Activated CD4-positive, CD25-positive, alpha-beta regulatory T cell treated with anti-CD3 and anti-CD28 coated beads, Interleukin-2, amount 50 U/mL, for 24 hours (primary cell): ENCODE measurements around the gene DPH3.
A peak's percentile ranks its signal among the peaks of the same experiment; 100 is the strongest.
"Not testable (repeated sequence)": the region's sequence is repeated elsewhere in the genome, so short reads cannot be mapped to it uniquely, and the experiment has no call there.

Source experiments
- ATAC-seq, 2 donors: fragments of 150-1000 bp; cut with Tn5 transposase; one replicate each; pipeline ENCODE4 v1.10.0; 2021; ENCODE audit warnings: mild to moderate bottlenecking in 1 of 2, moderate library complexity in 1 of 2

Gene DPH3

DNA sequence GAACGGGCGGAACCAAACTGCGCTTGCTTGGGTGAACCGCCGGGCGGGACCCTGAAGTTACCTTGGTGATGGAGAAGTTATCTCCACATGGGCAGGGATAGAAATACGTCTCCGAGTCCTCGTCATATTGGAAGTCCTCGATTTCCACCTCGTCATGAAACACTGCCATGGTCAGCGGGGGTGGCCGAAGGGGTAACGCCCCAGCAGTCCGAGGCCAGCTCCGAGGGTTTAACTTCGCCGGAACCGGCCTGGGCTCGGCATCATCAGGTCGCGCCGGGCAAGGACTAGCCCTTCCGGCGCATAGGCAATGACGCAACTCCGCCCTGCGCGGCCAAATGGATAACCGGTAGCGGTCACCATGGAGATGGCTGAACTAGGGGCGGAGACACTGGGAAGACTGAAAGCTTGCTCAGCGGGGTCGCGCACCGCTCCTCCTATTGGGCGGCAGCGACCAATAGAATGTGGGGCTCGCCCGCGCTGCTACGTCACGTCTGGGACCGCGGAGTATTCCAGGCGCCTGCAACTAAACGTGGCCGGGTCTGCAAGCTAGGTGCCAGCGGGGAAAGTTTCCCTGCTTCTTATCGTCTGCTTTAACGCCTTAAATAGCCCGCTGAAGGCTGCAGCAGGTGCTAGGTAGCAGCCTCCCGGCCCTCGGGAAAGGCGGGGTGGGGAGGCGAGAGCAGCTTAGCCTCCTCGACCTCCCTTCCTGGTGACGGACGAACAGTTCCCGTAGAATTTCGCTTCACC is at the start of gene DPH3, which contains the start of gene OXNAD1:
Gene DPH3, minus strand, starts transcription at position 236 of the 747 bp plus-strand sequence. Its CDS starts 67 bp downstream, at position 169.
Gene OXNAD1, plus strand, starts transcription at position 505 of the 747 bp plus-strand sequence. CDS start 5,741 bp downstream, outside the sequence.
- ATAC-seq = peak; percentile 97

DNA sequence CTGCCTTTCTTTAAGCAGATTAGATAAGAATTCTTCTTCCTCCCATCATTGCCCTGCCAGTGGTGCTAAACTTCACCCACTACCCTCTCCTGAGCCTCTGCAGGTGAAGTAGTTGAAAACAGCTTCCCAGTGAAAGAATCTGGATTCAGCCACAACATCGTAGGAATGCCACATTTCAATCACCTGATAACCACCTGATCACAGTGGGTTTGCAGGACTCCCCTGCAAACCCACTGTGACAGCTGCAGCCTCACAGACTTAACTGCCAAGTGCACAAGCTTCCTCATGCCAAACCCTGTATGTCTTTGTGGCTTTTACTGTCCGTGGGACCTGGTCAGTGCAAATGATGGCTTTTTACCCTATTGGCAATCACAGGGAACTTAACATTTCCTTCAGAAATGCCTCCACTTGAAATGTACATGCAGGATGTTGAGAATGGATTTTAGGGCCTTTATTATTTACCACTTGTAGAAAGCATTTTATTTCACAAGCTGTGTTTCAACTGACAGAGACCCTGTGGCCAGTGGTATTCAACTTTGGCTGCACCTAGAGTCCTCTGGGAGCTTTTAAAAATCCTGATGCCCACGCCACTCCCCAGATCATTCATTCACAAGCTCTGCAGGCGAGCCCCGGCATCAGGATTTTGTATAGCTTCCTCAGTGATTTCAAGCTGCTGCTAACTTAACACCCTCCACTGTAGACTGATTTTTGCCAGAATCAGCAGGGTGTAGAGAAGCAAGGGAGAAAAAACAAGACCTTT is 49.3 kb upstream of the DPH3 start:
- ATAC-seq = no peak

DNA sequence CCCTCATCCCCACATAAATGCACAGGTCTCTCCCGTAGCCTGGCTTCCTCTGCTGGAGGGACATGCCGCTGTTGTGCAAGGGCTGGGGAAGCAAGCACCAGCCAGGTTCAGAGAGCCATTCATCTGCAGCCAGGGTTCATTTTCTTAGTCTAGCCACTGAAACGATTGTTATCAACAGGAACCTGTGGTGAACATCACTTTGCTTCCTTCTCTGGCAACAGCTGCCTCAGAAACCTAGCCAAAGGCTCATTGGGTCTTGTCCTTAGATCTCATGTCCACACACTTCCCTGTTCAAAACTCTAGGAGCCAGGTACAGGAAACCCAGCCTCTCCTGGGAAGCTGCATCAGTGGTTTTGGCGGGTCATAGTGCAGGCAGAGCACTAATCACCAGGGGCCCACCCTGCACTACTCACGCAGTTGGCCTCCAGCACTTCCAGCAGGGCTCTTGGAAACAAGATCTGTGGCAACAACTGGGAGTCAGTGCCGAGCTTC is 47.3 kb upstream of the DPH3 start:
- peak; percentile 28 to 30 for ATAC-seq

DNA sequence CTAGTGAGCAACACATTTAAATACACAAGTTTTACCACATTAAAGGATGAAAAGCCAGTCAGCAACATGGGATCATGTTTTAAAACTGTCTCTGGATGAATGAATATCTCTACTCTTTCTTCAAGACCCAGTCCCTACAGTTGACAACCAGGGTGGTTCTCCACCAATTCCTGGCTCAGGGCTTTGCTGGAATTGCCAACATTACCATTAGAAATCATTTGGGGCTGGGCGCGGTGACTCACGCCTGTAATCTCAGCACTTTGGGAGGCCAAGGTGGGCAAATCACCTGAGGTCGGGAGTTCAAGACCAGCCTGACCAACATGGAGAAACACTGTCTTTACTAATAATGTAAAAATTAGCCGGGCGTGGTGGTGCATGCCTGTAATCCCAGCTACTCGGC is 45.7 kb upstream of the DPH3 start:
- ATAC-seq = not testable (repeated sequence)

DNA sequence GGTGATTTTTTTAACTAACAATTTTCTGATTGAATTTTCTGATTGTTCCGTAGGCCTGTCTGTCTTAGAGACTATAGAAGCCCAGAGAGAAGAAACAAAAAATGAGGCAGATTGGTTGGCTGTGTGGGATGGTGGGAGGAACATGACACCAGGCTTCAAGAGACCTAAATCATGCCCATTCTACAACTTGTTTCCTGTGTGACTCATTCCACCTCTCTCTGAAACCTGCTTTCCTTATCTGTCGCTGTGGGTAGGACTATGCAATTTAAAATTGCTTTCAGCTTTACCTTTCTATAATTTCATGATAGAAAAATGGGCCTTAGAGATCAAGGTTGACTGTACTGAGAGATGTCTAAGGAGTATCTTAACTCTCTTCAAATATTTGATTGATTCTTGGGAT is 44.8 kb upstream of the DPH3 start:
- ATAC-seq = peak; percentile 90 to 92

DNA sequence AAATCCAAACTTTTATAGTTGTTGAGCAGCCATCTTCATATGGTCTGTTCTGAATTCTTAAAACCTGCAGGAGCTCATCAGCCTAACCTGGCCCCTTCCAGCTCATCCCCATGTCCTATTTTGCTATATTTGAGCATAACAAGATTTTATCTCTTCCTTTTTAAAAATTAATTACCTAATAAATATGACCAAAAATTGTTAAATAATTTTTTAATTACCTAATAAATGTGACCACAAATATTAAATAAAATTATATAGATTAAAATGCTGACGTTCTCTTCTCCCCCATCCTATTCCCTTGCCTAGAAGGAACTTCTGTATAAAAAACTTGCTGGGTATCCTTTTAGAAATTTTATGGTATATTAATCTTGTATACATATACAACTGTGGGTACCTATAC is 44.0 kb upstream of the DPH3 start:
- no peak for ATAC-seq

DNA sequence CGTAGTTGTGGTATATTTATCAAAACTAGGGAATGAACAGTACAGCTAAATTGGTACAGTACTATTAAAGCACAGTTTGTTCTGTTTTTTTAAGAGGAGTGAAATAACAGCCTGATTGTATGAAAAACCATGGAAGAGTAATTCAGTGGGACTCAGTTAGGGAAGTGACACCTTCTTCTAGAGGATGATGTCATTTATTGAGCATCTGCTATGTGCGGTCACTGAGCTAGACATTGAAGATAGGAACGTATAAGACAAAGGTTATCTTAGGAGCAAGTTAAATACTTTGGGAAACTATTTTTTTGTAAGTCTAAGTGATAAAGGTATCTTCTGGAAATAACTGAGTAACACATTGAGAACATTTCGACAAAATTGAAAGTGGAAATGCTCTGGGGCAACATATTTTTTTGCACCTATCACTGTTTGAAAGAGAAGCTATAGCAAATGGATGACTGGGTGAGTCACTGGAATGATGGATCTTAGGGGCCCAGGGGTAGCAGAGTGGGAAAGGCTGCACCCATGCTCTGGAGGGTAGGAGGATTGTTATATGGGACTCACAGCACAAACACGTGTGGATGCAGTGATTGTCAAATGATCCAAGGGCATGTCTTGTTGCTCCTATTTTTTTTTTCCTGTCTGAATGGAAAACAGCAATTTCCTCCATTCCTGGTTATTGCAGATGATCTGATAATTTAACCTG is 43.2 kb upstream of the DPH3 start:
- ATAC-seq = no peak

DNA sequence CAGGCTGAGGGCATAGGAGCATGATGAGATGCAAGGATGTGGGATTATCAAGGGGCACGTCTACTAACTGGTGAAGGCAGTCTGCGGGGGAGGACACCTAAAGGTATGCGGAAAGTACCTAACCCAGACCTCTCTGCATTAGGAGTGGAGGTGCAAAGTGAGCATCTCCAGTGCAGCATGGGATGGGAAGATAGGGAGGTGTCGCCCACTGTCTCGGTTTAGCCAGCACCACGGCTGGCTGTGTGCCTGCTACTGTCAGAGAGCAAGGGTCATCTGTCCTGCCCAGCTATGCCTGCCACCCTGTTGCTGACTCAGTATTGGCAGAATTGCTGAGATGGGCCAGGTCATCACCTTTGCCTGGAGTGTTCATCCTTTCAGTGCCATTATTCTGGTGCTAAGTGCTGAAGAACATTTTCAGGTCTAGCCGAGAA is 40.4 kb upstream of the DPH3 start:
- peak in 1 of 2 donors; percentile 7 for ATAC-seq

DNA sequence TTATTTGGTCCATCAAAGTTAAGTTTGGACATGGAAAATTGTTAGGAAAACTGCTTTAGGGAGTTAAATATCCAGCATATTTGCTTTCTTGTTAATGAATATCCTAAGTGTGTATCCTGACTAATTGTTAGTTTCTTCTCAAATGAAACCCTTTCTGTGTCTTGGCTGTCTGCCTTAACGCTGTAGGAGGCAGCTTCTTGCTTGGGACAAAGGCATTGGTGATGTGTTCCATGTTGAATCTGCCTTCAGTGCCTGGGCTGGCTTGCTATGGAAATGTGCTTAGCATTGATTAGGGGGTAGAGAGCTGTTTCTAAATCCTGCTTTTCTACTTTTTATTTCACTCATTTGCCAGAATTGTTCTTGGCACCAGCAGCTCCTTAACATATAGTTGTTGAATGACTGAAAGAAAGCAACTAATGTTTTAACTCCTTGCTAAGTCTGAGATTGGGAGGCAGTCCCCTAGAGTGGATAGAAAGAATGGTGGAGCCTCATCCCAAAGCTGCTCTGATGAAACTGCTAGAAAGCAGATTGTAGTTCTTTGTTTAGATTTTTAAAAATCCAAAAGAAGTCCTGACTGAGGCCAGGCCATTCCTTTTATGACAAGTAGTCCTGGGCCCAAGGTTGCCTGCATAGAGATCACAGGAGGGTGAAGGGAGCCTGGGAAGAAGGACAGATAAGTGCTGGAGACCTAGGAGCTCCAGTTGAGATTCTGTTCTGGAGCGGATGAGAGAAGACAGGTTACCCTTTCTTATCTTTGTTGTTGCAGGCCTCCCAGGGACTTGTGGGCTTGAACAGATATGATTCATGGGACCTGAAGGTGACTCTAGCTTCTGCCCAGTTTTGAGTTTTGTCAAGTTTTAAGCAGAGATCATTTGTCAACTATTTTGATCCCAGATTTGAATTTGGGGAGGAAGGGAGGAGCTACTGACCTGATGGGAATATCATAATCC is 39.6 kb upstream of the DPH3 start:
- ATAC-seq = peak; percentile 25 to 32

DNA sequence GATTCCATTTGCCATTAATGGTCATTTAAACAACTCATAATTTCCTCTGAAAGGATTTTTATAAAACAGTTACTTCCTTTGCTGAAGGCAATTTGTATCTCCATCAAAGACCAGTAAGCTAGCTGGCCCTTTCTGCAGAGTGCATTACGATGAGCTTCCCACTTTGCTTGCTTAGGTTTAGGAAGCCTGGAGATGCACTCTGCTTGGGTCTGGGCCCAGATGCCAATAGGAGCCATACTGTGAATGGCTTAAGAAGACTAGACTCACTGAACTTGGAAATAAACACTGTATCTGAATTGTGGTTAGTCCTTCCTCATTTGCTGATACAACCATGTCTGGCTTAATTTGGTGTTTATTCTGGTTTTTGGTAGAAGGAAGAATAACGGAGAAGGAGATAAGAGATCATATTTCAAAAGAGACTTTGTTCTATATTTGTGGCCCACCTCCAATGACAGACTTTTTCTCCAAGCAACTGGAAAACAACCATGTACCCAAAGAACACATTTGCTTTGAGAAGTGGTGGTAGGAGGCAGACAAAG is 38.4 kb upstream of the DPH3 start:
- no peak for ATAC-seq

DNA sequence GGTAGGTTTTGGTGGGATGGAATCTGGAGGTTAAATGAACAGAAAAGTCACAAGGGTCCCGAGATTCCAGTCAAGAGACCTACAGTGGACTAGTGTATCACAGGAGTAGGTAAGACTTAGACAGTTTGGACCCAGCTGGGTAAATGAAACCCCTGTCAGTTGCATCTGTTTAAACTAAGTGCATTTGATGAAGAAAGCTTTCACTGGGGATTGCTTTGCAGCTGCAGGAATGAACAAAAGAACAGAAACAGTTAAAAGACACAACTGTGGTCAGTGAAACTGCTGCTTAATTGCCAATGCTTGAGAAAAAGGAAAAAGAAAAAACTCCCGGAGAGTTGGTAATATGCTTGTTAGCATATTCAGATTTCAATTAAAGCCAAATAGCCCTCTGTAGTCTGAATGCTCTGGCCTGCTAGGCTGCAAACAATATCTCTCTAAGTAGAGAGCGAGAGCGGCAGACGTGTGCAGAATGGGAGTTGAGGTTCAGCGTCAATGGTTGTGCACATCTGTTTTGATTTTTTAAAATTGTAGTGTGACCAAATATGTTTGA is 37.4 kb upstream of the DPH3 start:
- ATAC-seq = no peak

DNA sequence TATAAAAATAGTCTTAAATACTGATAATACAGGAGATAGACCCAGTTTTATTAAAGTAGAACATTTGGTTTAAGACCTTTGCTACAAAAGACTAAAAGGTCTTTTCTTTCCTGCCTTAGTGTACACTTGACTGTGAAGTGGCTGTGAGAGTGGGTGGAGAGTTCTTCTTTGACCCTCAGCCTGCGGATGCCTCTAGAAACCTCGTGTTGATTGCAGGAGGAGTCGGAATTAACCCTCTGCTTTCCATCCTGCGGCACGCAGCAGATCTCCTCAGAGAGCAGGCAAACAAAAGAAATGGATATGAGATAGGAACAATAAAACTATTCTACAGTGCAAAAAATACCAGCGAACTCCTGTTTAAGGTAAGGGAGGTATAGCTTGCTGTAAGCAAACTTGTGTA is 36.8 kb upstream of the DPH3 start:
- ATAC-seq = peak; percentile 8 to 11

DNA sequence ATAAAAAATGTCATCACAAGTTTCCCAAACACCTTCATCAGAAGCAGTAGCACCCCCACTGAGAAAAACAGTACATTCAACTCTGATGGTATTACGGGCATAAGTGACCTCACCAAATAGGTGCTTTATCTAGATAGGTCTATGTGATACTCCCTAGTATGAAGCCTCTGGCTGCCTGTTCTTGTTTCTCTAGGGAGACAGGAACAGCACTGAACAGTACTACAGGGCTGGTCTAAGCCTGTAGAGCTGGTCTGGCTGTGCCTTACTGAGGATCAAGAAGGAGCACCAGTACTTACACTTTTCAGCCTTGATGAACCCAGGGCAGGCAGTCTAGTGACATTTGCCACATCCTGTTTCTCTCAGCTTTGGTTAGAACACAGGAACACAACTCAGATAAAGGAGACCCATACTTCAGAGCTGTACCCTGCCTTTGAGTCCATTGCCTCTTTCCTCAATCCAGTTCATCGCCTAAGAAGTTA is 36.2 kb upstream of the DPH3 start:
- peak; percentile 39 to 56 for ATAC-seq

DNA sequence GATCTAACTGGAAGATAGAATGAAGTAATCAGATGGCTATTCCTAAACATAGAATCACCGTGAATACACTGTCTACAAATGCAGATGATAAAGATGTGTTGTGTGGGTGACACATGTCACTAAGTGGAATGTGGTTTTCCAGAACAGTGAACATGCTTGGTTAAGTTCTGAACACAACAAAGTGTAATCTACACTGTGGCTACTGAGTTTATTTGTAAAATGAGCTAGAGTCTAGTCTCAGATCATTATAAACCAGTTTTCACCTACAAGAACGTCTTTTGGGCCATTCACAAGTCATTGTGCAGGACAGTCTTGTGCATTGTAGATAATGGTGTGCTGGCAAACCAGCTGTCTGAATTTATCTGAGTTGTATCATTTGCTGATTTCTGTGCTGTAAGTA is 35.6 kb upstream of the DPH3 start:
- ATAC-seq = peak in 1 of 2 donors; percentile 34

DNA sequence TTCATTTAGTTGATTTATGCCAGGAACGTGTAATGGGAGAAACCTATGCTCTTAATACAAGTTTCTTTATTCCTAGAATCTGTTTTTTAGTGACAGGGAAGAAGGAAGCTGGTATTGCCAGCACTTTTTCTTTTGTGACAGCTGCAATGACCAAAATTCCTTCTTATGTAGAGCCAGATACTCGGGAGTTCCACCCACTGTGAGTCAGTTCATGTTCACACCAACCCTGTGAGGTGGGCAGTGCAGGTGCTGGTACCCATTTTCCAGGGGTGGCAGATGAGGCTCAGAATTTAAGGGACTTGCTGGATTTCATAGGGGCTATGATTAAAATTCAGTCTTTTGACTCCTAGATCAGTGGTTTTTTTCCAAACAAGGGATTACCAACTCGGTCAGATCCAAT is 35.0 kb upstream of the DPH3 start:
- no peak for ATAC-seq

DNA sequence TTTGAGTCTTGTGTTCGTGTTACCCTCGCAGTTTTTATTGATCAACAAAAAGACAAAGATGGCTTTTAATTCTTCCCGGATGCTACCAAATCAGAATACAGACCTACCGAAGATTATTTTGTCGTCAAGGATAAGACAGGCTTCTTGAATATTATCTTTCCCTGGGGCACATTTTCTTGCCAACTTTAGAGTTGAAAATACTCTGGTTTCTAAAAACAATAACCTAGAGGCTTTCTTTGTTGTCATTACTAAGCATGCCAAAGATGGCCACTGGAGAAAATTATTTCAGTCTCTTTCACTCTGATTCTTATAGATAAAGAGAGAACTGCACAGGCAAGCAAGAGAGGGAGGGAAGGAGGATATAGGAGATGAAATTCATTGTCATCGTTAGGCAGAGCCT is 34.1 kb upstream of the DPH3 start:
- ATAC-seq = no peak

DNA sequence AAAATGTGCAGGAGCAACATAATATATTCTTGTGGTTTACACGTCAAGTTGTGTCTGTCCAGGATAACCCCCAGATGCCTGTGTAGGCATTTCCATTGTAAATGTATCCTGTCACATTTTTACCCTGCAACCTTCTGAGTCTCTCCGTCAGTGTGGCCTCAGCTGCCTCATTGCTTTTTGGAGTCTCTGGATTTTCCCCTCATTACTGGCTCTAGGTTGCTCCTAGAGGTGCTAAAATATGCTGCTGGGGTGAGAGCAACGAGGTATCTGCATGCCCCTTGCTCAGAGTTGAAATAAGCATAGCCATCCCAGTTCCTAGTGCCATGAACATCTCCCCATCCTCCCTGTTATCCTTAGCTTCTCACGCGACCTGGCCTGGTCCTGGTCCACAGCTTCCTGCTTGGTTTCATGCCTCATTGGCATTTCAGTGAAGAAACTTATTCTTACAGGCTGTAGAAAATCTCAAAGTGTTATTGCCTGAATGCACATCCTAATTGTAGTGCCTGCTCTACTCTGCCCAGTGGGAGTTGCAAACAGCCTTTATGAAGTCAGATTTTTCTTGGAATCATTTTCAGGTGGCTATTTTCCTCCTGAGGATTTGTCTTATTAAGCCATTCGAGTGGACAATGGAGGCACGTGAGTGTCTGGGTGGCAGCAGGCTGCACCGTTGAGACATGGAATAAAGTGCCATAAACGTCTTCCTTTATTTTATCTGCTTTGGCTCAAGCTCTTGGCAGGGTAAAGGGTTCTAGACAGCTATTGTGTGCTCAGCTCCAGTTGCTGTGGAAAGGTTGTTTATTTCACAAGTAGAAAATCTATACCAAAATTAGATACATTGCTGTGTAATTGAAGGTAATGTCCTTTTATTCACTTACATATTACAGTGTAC is 33.5 kb upstream of the DPH3 start:
- no peak for ATAC-seq

DNA sequence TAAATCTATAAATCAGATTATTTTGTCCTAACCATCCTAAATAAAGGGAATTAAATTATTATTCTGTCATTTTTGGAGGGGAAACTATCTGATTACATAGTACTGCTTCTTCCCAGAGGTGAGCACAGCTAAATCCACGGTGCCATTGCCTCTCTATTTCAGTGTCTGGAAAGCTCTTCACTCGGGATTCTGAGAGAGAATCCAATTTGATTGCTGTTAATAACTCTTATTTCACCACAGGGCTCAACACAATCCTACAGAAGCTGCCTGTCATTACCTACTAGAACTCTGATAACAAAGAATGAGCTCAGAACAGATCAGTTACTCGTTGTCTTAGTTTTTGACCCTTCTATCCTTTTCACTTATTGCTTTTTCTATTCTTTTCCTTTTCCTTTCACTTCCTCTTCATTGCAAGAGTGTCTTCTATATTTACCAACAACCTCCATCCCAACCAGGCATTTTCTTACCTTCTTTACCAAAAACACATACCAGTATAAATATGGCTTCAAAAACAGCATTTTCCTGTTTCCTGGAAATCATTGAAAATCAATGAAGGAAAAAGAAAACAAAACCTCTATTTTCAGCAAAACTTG is 30.7 kb upstream of the DPH3 start:
- peak; percentile 15 to 27 for ATAC-seq

DNA sequence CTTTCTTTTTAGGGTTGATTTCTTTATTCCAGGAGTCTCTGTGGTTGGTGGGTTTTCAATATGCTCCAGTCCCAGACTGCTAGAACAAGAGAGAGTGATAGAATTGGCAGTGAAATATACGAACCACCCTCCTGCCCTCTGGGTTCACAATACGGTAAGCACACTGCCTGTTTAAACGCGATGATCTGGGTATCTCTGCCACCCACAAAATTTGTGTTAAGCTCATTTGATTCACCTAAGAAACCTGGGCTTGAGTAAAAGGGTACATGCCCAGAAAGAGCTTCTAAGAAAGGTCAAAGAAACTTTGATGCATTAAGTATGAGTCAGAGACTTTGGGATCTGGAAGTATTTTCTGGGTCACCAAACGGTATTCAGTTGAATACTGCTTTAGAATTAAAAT is 30.1 kb upstream of the DPH3 start:
- peak; percentile 19 to 49 for ATAC-seq

DNA sequence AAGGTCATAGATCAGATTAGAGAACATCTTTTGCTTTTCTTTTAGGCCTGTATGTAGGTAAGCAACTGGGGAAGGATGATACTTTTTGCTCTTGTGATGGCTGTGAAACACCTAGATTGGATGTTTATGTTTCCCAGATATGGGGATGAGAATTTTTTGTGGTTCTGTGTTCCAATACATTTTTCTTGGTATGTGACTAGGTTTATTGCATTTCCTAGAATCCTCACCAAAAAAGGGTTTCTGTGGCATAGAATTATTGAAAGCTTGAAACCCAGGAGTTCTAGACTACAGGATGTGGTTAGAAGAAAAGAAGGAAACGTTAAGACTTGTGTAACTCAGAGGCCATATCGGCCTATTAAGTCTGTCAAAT is 26.1 kb upstream of the DPH3 start:
- ATAC-seq = no peak
